T-helper 1 cell treated with Interleukin-12 subunit alpha and Interleukin-12 subunit beta and Interleukin-4 antibody, amounts not matched to agents 30 ng/mL and 1 ng/mL, for 36 hours (primary cell): ENCODE measurements around the gene ANKRD44. TPM values are rescaled to one million over a fixed set of nuclear protein-coding genes. Genes with fewer than 3 reads are reported as not detected.

ENCODE experiments used
- intact Hi-C: fragments of 100-400 bp; cut with micrococcal nuclease; formaldehyde crosslinking; loops from one replicate; pipeline ENCODE4 v1.15.1; 2024
- total RNA-seq: library from RNA; stranded (reverse); gene quantifications from 2 replicates; pipeline ENCODE4 v1.2.3, GENCODE V29; 2022

Gene ANKRD44
- total RNA-seq, 1 donor from 2014 or later = 256 TPM

GRCh38 chr2:197322724-197323720 is 12.4 kb upstream of the ANKRD44 start:
- intact Hi-C loops = loop anchor here (2.0 kb wide), 2 partner anchors 36 to 206 kb away; no protein-coding TSS in a partner anchor

GRCh38 chr2:197322143-197322542 is 11.6 kb upstream of the ANKRD44 start:
- intact Hi-C loops = loop anchor here (2.0 kb wide), 2 partner anchors 37 to 205 kb away; no protein-coding TSS in a partner anchor

- intact Hi-C loops = no loop called here
Observed at GRCh38 chr2:197315371-197315770, 4.8 kb upstream of the ANKRD44 start.

GRCh38 chr2:197312186-197312585 is 1.6 kb upstream of the ANKRD44 start:
- intact Hi-C loops = loop anchor here (5.0 kb wide), 1 partner anchor 180 kb away; no protein-coding TSS in a partner anchor

GRCh38 chr2:197311421-197312033 is 947 bp upstream of the ANKRD44 start:
- intact Hi-C loops = loop anchor here (1.0 to 5.0 kb wide), 3 partner anchors 17 to 179 kb away; no protein-coding TSS in a partner anchor

GRCh38 chr2:197310987-197311420 is 424 bp upstream of the ANKRD44 start:
- intact Hi-C loops = loop anchor here (1.0 to 5.0 kb wide), 5 partner anchors 18 to 189 kb away; partner anchors contain the start of gene HSPE1

DNA sequence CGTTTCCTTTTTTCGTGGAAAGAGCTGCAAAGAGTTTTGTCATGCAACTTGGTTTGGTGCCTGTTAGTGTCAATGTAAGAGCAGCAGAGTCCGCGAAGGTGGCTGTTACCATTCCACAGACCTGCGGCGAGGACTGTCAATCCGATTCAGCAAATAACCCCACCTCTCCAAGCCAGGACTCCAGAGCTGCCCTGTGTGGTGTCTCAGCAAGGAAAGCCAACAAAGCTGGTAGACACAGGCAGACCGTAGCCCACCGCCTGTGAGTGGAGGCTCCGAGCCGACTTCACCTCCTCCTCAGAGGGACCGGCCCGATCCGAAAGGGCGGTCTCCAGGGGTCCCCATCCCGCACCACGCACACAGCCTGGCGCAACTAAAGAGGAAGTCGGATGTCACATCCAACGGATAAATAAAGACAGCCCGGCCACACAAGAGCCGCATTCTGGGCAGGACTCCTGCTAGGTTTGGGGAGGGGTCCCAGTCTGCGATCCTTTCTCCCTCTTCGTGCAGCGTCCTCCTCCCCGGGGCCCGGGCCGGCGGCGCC is 819 bp downstream of the ANKRD44 start:
- intact Hi-C loops = loop anchor here (1.0 to 10.0 kb wide), 14 partner anchors 8 to 1775 kb away; partner anchors contain the start of genes HSPE1, PGAP1 and SF3B1

DNA sequence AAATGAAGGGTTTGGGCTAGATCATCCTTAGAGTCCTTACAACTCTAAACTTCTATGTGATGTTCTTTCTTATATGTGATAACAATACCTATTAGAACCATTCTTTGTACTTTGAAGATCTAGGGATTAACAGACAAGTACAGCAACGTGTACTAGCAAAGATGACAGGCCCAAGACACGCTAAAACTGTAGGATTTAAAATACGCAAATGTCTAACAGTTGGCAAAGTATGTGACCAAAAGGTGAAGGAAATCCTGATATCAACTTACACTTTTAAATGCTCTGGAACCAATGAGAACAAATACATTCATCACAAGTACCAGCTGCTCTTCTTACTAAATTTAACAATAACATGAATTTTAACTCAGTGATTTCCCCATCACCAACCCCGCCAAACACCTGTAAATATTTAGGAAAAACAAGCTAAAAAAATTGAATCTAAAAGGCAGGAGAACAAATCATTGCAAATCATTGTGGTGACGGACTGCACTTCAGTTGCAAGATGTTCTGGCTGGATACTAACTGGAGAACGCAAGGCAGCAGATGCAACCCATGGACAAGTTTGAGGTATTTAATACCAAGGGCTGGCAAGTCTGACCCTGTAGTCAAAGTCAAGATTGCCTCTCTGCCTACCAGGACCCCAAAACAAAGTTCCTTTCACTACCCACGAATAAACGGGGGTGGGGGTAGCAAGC is 1.4 kb downstream of the ANKRD44 start:
- intact Hi-C loops = loop anchor here (1.0 to 10.0 kb wide), 17 partner anchors 8 to 1774 kb away; partner anchors contain the start of genes PGAP1 and SF3B1

DNA sequence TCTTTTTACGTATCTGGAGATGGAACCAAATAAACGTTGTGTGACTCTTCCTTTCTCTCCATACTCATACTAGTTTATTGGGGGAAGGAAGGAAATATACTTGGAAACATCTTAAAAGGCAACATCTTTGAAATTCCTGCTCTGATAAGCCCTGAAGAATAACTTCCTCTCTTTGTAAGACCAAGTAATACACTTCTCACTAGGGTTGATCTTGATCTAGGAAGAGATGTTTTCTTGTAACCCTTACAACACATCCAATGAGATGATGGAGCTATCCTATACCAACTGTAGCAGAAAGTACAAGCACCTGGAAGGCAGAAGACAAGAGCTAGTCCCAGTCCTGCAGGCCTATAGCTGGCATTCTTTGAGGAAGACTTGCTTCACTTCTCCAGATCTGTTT is 2.0 kb downstream of the ANKRD44 start:
- intact Hi-C loops = loop anchor here (1.0 to 10.0 kb wide), 15 partner anchors 14 to 1774 kb away; partner anchors contain the start of genes PGAP1 and SF3B1

DNA sequence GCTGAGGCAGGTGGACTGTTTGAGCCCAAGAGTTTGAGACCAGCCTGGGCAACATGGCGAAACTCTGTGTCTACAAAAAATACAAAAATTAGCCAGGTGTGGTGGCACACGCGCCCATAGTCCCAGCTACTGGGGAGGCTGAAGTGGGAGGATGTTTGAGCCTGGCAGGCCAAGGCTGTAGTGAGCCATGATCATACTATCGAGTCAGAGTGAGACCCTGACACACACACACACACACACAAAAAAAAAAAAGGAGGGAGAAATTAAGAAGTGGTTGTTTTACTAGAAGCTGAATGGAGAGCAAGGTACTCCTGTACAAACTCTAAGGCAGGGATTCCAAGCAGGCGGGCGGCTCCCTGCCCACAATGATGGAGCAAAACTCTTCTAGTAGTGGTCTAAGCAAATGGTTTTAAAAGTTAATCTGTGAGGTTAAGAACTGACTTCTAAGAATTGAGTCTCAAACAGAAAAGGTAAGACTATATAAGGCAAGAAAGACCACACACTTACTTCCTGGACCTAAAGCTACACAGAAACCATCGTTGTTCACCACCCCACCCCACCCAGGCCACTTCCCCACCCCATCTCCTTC is 2.6 kb downstream of the ANKRD44 start:
- intact Hi-C loops = loop anchor here (1.0 to 10.0 kb wide), 15 partner anchors 14 to 1773 kb away; partner anchors contain the start of genes PGAP1 and SF3B1

- intact Hi-C loops = loop anchor here (5.0 to 10.0 kb wide), 5 partner anchors 380 to 1773 kb away; partner anchors contain the start of gene PGAP1
Observed at GRCh38 chr2:197307236-197307932, 3.2 kb downstream of the ANKRD44 start.

- intact Hi-C loops = loop anchor here (5.0 to 10.0 kb wide), 5 partner anchors 379 to 1772 kb away; partner anchors contain the start of gene PGAP1
Observed at GRCh38 chr2:197306696-197307040, 3.9 kb downstream of the ANKRD44 start.

GRCh38 chr2:197306024-197306695 is 4.4 kb downstream of the ANKRD44 start:
- intact Hi-C loops = loop anchor here (5.0 to 10.0 kb wide), 5 partner anchors 379 to 1771 kb away; partner anchors contain the start of gene PGAP1

DNA sequence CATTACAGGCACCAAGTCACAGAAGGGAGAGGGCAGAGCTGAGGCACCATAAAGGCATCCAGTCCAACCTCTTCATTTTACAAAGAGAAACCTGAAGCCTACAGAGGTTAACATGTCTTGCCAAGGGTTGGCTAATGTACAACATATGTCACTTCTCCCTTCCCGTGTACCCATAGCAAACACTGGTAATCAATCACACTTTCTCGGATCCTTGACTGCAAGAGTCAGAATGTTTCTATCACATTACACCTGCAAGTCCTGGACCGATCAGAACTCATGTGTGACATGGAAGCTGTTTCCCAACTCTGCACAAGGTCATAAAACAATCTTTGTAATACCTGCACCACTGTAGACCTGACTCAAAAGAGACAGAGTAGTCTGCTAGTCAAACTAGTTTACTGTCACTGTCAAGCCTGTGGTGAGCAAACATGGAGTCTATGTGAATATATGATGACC is 6.0 kb downstream of the ANKRD44 start:
- intact Hi-C loops = loop anchor here (5.0 to 10.0 kb wide), 5 partner anchors 377 to 1770 kb away; partner anchors contain the start of gene PGAP1

GRCh38 chr2:197300139-197300538 is 10.4 kb downstream of the ANKRD44 start:
- intact Hi-C loops = loop anchor here (10.0 kb wide), 2 partner anchors 1035 to 1765 kb away; no protein-coding TSS in a partner anchor

DNA sequence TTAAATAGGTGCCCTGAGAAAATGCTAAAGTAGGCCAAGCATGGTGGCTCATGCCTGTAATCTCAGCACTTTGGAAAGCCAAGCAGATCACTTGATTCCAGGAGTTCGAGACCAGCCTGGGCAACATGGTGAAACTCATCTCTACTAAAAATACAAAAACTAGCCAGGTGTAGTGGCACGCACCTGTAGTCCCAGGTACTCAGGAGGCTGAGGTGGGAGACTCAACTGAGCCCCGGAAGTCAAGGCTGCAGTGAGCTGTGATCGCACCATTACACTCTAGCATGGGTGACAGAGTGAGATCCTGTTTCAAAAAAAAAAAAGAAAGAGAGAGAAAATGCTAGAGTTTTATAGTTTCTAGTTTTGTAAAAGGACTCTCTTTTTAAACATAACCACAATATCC is 12.0 kb downstream of the ANKRD44 start:
- intact Hi-C loops = no loop called here

DNA sequence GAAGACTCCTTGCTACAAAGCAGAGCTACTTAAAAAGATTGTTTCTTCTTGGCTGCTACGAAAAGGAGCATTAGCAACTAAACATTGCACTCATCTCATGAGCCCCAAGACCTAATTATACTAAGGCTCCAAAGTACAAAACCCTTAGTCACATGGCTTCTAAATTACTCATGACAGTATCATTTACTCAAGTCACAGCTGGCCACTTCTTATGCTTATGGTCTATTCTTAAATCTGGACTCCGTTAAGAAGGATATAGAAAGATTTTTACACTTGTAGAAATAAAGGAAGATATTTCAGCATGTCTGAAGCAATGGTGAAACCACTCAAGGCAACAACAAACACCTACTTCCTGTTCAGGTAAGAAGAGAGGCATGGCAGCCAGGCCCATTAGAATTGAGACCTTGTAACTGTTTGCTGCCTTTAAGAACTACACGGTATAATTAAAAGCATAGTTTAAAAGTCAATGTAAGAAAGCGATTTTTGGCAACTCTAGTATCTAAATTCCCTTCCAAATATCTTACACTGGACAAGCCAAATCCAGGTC is 12.7 kb downstream of the ANKRD44 start:
- intact Hi-C loops = loop anchor here (1.0 to 2.0 kb wide), 2 partner anchors 11 to 43 kb away; no protein-coding TSS in a partner anchor

DNA sequence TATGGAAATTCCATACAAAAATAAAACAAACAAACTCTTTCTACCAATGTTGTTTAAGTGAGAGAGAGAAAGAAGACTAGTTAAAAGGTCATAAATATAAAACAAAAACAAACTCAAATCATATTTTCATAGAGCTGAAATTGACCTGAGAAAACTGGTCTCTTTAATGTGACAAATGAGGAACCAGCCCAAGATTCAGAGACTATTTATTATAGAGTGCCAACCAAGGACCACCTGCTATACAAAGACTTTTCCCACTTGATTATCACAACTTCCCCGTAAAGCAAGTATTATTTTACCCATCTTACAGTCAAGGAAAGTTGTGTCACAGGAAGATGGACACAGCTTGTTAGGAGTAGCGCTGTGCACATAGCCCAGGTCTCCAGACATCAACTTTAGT is 13.3 kb downstream of the ANKRD44 start:
- intact Hi-C loops = loop anchor here (1.0 to 2.0 kb wide), 2 partner anchors 10 to 42 kb away; no protein-coding TSS in a partner anchor
